A549 treated with AZD2906 at 1 μM for 4 hours (cell line): ENCODE results near the gene TEX55. TPM values are rescaled to one million over a fixed set of nuclear protein-coding genes. Genes with fewer than 3 reads are reported as not detected.

Source experiments
- total RNA-seq: library from RNA; stranded (reverse); fragments of 200-300 nt; extraction: Qiagen RNA extraction; gene quantifications from 5 replicates; pipeline ENCODE4 v1.2.3, GENCODE V29; 2022

TEX55 gene
- total RNA-seq, result 0.08 TPM in 1 of 5 replicates, not detected in the others

DNA sequence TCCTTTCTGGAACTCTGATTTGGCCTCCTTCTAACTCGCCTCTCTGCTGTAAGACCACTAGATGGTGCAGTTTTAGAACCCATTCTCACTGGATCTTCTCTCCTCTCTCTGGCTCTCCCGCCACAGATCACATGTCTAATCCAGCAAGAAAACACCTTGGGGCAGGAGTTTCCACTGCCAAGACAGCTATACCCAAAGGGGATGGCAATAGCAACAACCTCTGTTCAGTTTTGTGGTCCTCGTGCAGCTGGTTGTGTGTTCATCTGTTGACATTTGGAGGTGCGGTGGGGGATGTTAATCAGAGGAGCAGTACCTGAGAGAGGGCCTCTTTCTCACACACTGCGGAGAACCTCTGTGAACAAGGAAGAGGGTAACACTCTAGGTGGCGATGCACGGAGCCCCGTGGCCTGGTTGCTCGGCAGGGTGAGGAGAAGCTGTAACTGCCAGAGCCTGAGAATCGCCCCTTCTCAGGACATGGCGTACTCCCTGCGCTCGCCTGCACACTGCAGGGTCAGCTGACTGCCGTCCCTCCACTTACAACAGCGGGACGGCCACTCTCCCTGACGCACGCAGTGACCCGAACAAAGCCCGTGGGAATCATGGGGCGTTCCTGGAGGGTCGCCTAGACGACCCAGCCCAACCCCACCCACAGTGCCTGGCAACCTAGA, at the start of gene TEX55:
Gene TEX55, plus strand, starts transcription at position 666 of the 668 bp plus-strand sequence. CDS start 25 bp downstream, outside the sequence.

DNA sequence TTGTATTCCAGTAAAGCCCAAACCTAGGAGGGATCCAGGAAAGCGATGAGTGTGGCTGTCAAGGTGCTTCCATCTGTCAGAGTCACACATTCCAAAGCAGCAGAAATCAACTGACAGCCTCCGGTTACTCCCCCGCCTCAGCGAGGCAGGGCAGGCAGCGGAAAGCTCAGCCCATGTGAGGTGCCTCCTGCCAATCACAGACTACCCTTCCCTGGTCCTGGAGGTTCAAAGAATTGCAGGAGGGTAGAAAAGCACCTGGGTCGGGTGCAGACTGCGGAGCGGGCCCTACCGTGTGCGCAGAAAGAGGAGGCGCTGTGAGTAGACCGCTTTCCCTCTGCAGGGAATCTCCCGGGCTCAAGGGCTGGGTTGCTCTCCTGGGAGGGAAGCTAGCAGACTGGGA, 27.4 kb downstream of the TEX55 start, which contains the start of gene UPK1B:
Gene UPK1B, plus strand, starts transcription at position 274 of the 400 bp plus-strand sequence. CDS start 13,144 bp downstream, outside the sequence.

Other genes starting within 250 kb of the TEX55 start
- 3.0 to 5.0 TPM (median 4.5 TPM) in 5 replicates for gene IGSF11, start 111.3 kb upstream of the TEX55 start, total RNA-seq
- 10.5 to 12.8 TPM (median 12.3 TPM) in 5 replicates for gene UPK1B, start 27.4 kb downstream of the TEX55 start, total RNA-seq
- gene B4GALT4, start 94.7 kb downstream of the TEX55 start, total RNA-seq, result 74.6 to 116 TPM (median 98.8 TPM) in 5 replicates
- gene ARHGAP31, start 148.2 kb downstream of the TEX55 start, total RNA-seq, result 0.63 to 1.3 TPM (median 1.1 TPM) in 5 replicates